GM18498 (cell line): ENCODE data around the gene ITGB5.

ENCODE experiments used
- ATAC-seq: cut with Tn5 transposase; IDR thresholded peaks from one replicate; pipeline ENCODE4 v1.9.1; 2021; ENCODE audit warnings: mild to moderate bottlenecking, moderate library complexity; ENCODE audit not compliant: unreplicated experiment

Gene ITGB5

GRCh38 chr3:124895756-124896155 lies 8.6 kb upstream of the ITGB5 start:
- ATAC-seq = no peak

DNA sequence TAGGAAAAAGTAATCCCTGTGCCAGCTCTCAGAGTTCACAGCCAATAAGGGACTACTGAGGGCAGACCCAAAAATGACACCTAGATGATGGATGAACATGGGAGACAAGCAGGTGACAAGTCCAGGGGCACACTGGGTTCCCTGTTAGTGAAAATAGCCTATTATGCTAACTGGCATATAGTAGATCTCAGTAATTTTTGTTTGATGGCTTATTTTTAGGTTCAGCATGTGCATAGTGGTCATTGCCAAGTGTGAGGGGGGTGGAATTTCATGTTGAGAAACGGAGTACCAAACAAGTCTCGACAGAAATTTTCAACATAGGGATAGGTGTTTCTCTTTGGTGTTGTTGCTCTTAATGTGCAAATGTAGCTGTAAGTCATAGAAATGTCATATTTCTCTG lies 6.4 kb upstream of the ITGB5 start:
- ATAC-seq = no peak

DNA sequence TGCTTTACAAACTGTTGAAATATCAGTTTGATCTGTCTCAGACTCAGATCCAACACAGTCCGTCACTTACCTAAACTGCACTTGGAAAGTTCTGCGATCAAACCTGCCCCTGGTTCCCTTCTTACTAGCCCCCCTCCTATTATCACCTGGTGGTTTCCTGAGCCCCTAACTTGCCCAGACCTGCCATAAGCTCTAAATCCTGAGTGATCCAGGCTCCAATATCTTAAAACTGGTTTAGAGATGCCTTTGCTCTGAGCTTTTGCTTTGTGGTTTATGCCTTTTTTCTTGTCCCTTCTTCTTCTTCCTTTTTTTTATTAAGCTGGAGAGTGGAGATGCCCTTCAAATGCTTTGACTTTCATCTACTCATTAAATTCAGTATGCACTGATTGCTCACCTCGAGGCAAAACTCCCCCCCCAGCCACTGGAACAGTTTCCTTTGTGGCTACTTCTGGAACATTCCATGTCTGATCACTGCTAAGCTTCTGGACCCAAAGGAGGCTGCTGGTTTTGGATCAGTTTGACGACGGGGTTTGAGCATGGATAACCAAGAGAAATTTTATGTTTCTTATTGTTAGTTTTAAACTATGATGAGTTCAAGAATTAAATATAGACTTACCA lies 3.5 kb upstream of the ITGB5 start:
- no peak for ATAC-seq

DNA sequence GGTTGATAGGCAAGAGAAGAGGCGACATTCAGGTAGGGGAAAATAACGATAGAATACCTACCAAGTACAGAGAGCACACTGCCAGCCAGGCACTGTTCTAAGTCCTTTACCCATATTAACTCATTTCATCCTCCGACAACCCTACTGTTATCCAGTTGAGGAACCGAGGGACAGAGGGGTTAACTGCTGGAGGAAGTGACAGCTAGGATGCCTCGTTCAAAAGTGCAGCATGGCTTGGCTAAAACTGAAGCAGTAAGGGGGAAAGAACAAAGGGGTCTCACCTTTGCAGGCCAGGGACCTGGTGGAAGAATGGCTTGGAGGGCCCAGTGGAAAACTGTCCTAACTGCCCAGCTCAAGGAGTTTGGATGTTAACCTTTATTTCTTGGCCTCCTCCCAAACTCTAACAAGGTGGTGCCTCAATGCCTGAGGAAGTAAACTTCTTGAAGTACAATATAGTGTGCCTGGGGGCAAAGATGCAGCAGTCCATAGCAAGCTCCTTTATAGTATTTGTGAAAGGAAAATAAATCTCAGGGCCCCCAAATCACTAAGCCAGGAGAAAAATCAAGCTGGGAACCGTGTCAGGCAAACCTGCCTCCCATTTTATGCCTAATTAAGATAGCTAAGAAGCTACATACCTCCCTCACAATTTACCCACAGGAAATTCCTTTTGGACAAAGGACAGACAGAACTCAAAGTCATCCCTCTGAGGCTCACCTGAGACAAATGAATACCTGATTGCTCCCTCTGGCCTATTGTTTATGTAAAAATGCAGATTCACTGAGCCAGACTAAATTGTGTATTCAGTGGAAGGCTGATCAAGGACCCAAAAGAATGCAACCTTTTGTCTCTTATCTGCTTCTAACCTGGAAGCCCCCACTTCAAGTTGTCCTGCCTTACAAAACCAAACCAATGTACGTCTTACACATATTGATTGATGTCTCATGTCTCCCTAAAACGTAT lies 1.6 kb upstream of the ITGB5 start:
- no peak for ATAC-seq

DNA sequence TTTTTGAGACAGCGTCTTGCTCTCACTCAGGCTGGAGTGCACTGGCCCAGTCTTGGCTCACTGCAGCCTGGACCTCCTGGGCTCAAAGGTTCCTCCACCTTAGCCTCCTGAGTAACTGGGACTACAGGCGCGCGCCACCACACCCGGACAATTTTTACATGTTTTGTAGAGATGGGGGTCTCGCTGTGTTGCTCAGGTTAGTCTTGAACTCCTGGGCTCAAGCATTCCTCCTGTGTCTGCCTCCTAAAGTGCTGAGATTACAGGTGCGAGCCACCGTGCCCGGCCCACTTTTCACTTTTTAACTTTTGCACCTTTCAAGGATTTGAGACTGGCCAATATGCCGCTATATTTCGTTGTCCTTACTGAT lies 750 bp upstream of the ITGB5 start:
- ATAC-seq = no peak

DNA sequence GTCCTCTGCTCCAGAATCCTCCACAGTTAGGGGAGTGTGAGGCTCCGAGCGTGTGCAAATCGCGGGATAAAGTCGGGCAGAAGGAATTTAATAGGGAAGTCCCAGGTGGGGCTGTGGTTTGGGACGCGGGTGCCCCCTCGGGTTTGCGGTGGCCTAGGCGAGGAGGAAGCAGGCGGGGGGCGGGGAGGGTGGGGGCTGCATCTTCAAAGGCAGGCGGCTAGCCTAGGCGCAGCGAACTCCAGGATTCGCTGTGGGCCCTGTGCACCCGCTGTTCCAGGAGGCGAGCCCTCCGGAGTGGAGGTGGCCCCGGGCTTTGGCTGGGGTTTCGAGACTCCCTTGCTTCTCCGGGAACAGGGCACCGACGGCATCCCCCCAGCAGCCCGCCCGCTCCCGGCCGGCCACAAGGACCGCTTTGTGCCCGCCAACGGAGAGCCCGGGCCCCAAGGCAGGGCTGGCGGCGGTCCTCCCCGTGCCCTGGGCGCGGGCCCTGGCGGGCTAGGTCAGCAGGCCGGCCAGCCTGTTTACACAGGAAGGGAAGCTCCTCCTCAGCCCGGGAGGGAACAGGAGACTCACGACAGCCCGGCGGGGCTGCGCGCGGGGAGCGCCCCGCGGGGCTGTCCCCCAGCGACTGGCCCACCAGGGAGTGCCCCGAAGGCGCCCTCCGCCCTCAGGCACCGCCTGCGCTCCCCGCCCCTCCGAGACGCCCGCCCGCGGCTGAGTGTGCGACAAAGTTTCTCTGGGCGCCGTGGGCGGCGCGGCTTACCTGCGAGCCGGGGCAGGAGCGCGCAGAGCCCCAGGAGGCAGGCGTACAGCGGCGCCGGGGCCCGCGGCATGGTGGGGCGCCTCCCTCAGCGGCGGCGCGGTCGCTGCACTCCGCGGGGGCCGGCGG lies 753 bp downstream of the ITGB5 start:
- ATAC-seq = peak; percentile 59

DNA sequence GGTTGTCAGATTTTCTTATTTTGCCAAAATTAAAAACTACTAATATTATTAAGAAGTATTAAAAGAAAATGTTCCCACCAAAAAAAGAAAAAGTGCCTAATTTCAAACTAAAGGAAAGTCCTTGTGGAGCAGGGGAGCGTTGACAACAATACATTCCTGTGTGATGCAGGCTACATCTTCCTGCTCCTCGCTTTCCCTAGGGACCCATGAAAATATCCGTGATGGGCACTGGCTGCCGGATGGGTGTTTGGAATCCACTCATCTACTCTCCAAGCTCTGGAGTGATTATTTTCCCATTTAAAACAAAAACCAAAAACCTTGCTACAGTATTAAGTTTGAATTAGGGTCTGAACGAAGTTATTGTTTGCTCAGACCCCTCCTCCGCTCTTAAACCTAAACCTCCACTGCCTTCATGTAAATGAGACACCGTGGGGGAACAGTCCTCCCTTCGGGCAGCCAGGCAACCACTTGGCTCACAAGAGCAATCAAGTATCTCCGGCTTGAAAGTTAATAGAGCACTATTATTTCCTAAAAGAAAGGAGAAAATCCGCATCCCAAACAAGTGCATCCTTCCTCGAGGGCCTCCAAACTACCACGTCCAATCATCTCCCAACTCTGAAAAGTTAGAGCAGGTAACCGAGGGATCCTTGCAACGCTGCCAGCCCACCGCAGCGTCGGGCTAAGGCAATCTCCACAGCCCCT lies 1.5 kb downstream of the ITGB5 start:
- ATAC-seq = no peak

DNA sequence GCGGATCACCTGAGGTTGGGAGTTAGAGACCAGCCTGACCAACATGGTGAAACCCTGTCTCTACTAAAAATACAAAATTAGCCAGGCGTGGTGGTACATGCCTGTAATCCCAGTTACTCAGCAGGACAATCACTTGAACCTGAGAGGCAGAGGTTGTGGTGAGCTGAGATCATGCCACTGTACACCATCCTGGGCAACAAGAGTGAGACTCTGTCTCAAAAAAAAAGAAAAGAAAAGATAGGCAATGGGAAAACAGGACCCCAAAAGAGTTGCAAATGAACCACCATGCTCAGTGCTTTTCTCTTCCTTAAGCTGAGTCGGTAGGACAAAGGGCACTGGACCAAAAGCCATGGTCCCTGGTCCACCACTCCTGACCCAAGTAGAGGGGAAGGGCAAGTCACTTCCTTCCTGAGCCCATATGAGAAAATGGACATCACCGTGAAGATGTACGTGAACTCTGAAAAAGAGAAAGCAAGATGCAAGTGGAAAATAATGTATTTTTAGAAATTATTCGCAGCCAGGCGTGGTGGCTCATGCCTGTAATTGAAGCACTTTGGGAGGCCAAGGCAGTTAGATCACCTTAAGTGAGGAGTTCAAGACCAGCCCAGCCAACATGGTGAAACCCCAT lies 2.6 kb downstream of the ITGB5 start:
- no peak for ATAC-seq

GRCh38 chr3:124883766-124884473 lies 3.2 kb downstream of the ITGB5 start:
- no peak for ATAC-seq

- no peak for ATAC-seq
Observed at GRCh38 chr3:124882816-124883747, 4.1 kb downstream of the ITGB5 start.

GRCh38 chr3:124881976-124882697 lies 5.0 kb downstream of the ITGB5 start:
- ATAC-seq = no peak

DNA sequence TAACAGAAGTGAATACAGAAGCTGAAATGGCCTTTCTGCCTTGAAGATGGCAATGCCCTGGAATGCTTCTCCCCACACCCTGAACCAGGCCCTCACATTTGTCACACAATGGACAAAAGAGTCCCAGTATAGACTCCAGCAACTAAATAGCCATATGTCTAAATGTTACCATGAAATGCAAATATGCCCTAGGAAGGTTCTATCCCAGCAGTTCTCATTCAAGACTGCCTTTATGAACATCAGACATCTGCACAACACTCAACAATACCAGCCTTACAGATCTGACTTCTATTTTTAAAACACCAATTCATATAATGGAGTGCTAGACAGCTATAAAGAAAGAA lies 7.9 kb downstream of the ITGB5 start:
- ATAC-seq = no peak

GRCh38 chr3:124878561-124879336 lies 8.4 kb downstream of the ITGB5 start:
- ATAC-seq = no peak

- ATAC-seq = no peak
Observed at GRCh38 chr3:124877674-124878073, 9.5 kb downstream of the ITGB5 start.

- ATAC-seq = no peak
Observed at GRCh38 chr3:124876401-124876878, 10.7 kb downstream of the ITGB5 start.

DNA sequence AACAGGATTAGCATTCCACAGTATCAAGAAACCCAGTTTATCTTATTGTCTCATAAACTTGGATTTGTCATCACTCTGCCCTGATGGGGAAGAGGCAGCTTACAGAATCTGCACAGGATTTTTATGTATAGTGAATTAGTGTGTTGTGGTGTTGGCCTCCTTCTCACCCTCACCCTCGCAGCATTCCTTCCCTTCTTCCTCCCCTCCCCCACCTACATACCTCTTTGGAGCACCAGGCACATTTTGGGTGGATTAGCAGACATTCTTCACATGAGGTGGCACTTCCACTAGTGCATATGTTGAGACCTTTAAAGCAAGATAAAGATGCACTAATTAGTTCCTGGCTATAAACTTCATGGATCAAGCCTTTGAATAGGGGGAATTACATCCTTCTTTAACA lies 13.9 kb downstream of the ITGB5 start:
- ATAC-seq = no peak

DNA sequence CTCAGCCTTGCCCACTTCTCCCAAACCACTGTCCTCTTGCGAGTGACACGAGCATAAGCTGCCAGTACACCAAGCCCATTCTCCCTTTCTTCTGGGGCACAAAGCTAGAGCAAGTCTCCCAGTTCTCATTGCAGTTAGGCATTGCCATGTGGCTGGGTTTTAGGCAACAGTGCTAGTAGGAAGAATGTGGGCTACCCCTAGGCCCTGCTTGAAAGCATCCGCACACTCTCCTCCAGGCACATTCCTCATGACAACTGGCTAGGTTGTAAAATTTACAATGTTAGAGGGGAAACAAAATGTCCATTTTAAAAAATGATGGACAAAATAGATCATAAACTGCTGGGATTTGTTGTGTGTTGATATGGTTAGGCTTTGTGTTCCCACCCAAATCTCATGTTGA lies 19.7 kb downstream of the ITGB5 start:
- ATAC-seq = no peak
